PC-9 (cell line): ENCODE data around the gene CDH24.

ENCODE experiments used
- CTCF ChIP-seq: fragments of 200-600 bp; sonication (generic); conservative IDR thresholded peaks from 2 replicates; pipeline ENCODE4 v1.6.1; 2017; ENCODE audit warnings: mixed run types, antibody characterized with exemption, mild to moderate bottlenecking, moderate library complexity
- EZH2 ChIP-seq: fragments of 200-600 bp; sonication (generic); IDR thresholded peaks from 2 replicates; pipeline ENCODE4 v1.8.0; 2017; ENCODE audit warnings: antibody characterized with exemption, low read depth

GRCh38 chr14:23006544-23007419 is 50.5 kb downstream of the CDH24 start:
- TF ChIP-seq CTCF = no peak
- TF ChIP-seq EZH2 = no peak
